HEK293T (cell line): Measurements from ENCODE around the gene GALNT2.

Source experiments
- BHLHE40 ChIP-seq: fragments of 450-650 bp; IDR thresholded peaks from 2 replicates; pipeline ENCODE4 v1.6.1; 2016; ENCODE audit warnings: mild to moderate bottlenecking, moderate library complexity, borderline replicate concordance
- CTBP1 ChIP-seq: fragments of 450-650 bp; IDR thresholded peaks from 2 replicates; pipeline ENCODE4 v1.6.1; 2016; ENCODE audit warnings: borderline replicate concordance
- ELF4 ChIP-seq: fragments of 450-650 bp; IDR thresholded peaks from 2 replicates; pipeline ENCODE4 v1.6.1; 2017; ENCODE audit warnings: antibody characterized with exemption
- FOXA1 ChIP-seq: fragments of 450-650 bp; IDR thresholded peaks from 2 replicates; pipeline ENCODE4 v1.6.1; 2016; ENCODE audit warnings: mild to moderate bottlenecking
- FOXK2 ChIP-seq: fragments of 450-650 bp; IDR thresholded peaks from 2 replicates; pipeline ENCODE4 v1.6.1; 2016; ENCODE audit warnings: mild to moderate bottlenecking
- FOXM1 ChIP-seq: fragments of 450-650 bp; IDR thresholded peaks from 2 replicates; pipeline ENCODE4 v1.6.1; 2017; ENCODE audit warnings: mild to moderate bottlenecking, borderline replicate concordance
- HDGF ChIP-seq: fragments of 450-650 bp; IDR thresholded peaks from 2 replicates; pipeline ENCODE4 v1.6.1; 2017; ENCODE audit warnings: antibody characterized with exemption, borderline replicate concordance
- NFRKB ChIP-seq: fragments of 450-650 bp; IDR thresholded peaks from 2 replicates; pipeline ENCODE4 v1.6.1; 2016; ENCODE audit warnings: mild to moderate bottlenecking, moderate library complexity
- SP1 ChIP-seq: fragments of 450-650 bp; IDR thresholded peaks from 2 replicates; pipeline ENCODE4 v1.6.1; 2017
- SUZ12 ChIP-seq: fragments of 450-650 bp; IDR thresholded peaks from 2 replicates; pipeline ENCODE4 v1.6.1; 2016; ENCODE audit warnings: mild to moderate bottlenecking
- TARDBP ChIP-seq: fragments of 450-650 bp; IDR thresholded peaks from 2 replicates; pipeline ENCODE4 v1.6.1; 2016
- ZNF384 ChIP-seq: fragments of 450-650 bp; IDR thresholded peaks from 2 replicates; pipeline ENCODE4 v1.6.1; 2016
- TF ChIP-seq, protein P1 (sequence below): fragments of 450-650 bp; IDR thresholded peaks from 2 replicates; pipeline ENCODE4 v1.6.1; 2016

DNA sequence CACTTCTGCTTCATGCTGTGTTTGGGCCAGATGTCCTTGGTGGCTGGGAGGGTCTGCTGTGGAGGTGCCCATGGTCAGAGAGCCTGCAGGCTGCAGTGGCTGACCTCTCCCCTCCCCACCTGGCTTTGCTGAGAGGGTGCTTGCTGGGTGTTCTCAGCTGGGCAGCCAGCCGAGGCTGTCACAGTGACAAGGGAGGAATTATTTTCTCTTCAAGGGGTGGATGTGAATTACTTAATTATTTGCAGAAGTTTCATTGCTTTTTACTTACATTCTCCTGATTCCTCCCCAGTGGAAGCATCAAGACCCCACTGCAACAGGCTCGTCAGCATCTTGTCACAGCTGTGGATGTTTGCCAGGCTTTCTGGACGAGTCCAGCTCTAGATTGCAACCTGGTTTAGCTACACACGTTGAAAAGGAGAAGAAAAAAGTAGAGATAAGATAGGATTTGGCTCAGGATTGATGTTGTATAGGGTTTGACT is 70.3 kb downstream of the GALNT2 start:
- TF ChIP-seq, protein P1, sequence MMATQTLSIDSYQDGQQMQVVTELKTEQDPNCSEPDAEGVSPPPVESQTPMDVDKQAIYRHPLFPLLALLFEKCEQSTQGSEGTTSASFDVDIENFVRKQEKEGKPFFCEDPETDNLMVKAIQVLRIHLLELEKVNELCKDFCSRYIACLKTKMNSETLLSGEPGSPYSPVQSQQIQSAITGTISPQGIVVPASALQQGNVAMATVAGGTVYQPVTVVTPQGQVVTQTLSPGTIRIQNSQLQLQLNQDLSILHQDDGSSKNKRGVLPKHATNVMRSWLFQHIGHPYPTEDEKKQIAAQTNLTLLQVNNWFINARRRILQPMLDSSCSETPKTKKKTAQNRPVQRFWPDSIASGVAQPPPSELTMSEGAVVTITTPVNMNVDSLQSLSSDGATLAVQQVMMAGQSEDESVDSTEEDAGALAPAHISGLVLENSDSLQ, result no peak
- TF ChIP-seq BHLHE40, result no peak
- no peak for TF ChIP-seq NFRKB
- no peak for TF ChIP-seq ZNF384
- TF ChIP-seq SUZ12, result no peak
- no peak for TF ChIP-seq HDGF
- TF ChIP-seq SP1, result no peak
- TF ChIP-seq FOXA1, result no peak
- no peak for TF ChIP-seq FOXM1
- TF ChIP-seq CTBP1, result no peak
- no peak for TF ChIP-seq ELF4
- no peak for TF ChIP-seq TARDBP
- no peak for TF ChIP-seq FOXK2
